Epithelial cell of proximal tubule (primary cell): ENCODE measurements around the gene CEACAM3. TPM values are rescaled to one million over a fixed set of nuclear protein-coding genes. Genes with fewer than 3 reads are reported as not detected.

Experiments used
- DNase-seq: peaks from one replicate; pipeline ENCODE4 v3.0.0-alpha.2; 2011; ENCODE audit warnings: low read depth
- H3K4me3 ChIP-seq: 2 replicates; pipeline ENCODE4 v1.5.1; 2011; ENCODE audit warnings: low read depth, mild to moderate bottlenecking, low read length
- total RNA-seq: library from RNA; depleted of rRNA; stranded (reverse); fragments of >200 nt; gene quantifications from 2 replicates; pipeline ENCODE4 v1.2.3, GENCODE V29; 2015
- TF ChIP-seq, protein P1 (sequence below): conservative IDR thresholded peaks from 2 replicates; pipeline ENCODE4 v1.5.1; 2012; ENCODE audit warnings: low read depth, mild to moderate bottlenecking, low read length

The CEACAM3 gene
- total RNA-seq, 1 donor from 2014 or later = not detected

DNA sequence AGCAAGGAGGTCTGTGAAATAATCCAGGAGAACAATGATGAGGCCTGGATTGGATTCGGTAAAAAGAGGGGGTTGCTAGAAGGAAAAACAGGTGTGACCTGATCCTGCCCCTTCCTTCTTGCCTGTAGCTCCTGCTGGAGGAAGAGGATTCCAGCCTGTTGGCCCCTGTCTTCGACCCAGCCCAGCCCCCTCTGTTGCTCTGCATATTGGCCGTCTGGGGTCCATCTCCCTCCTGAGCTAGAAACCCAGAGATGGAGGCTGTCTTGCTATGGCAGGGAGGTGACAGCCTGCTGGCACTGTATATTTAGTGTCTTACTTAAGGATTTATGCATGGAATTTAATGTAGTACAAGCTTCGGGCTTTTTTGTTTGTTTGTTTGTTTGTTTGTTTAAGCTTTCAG lies 55.1 kb downstream of the CEACAM3 start:
- no peak overlapping the region for H3K4me3 ChIP-seq
- TF ChIP-seq, protein P1, sequence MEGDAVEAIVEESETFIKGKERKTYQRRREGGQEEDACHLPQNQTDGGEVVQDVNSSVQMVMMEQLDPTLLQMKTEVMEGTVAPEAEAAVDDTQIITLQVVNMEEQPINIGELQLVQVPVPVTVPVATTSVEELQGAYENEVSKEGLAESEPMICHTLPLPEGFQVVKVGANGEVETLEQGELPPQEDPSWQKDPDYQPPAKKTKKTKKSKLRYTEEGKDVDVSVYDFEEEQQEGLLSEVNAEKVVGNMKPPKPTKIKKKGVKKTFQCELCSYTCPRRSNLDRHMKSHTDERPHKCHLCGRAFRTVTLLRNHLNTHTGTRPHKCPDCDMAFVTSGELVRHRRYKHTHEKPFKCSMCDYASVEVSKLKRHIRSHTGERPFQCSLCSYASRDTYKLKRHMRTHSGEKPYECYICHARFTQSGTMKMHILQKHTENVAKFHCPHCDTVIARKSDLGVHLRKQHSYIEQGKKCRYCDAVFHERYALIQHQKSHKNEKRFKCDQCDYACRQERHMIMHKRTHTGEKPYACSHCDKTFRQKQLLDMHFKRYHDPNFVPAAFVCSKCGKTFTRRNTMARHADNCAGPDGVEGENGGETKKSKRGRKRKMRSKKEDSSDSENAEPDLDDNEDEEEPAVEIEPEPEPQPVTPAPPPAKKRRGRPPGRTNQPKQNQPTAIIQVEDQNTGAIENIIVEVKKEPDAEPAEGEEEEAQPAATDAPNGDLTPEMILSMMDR = no peak
- DNase-seq = no peak

DNA sequence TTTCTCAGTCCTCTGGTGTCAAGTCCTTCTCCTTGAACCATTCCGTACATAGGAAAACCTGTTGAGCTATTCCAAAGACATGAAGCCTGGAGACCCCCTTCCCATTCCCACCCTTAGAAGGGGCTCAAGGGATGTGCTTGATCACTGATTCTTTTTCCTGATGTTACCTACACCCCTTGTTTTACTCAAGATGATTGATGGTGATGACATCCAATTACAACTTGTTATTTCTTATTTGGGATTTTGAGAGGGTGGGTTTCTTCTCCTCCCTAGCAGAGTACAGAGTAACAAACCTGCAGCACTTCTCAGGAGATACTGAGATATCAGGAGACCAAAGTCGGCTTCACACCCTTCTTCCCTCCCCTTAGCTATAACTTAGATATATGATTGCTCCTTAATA lies 57.0 kb downstream of the CEACAM3 start:
- H3K4me3 ChIP-seq = no peak overlapping the region
- TF ChIP-seq, protein P1 = no peak
- DNase-seq = no peak

DNA sequence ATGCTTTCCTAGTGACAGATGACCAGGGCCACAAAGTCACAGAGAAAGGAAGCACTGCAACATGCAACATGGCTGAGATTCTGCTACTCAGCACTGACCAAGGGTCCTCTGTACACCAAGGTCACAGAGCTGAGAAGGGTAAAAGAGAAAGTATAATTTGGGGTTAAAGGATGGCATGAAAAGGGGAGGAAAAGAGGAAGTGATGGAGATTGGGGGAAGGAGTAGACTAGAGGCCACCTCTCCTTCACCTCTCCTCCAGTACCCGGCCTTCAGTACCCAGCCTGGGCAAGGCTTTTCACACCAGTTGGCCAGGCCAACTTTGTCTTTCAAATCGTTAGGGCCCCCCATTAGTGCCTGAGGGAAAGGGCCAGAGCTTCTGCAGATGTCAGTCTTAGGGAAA lies 57.4 kb downstream of the CEACAM3 start:
- H3K4me3 ChIP-seq = no peak overlapping the region
- DNase-seq = no peak
- TF ChIP-seq, protein P1 = no peak

DNA sequence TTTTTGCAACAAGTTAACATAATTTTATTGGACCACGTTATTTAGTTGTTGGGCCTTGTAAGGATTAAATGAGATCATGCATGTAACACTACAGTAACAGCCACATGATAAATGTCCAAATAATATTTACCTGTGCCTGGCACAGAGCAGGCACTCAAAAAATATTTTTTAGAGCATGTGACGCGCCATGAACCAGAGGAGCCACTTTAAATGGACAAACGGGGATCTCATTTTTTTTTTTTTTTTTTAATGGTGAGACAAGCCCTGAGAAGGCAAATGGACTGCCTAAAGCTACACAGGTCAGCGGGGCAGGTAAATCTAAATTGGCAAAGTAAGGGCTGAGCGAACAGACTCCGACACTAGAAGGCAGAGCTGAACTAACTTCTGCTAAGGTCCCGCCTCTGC lies 62.8 kb downstream of the CEACAM3 start:
- TF ChIP-seq, protein P1 = no peak
- peak overlapping the region; percentile 99 for H3K4me3 ChIP-seq
- DNase-seq = no peak

DNA sequence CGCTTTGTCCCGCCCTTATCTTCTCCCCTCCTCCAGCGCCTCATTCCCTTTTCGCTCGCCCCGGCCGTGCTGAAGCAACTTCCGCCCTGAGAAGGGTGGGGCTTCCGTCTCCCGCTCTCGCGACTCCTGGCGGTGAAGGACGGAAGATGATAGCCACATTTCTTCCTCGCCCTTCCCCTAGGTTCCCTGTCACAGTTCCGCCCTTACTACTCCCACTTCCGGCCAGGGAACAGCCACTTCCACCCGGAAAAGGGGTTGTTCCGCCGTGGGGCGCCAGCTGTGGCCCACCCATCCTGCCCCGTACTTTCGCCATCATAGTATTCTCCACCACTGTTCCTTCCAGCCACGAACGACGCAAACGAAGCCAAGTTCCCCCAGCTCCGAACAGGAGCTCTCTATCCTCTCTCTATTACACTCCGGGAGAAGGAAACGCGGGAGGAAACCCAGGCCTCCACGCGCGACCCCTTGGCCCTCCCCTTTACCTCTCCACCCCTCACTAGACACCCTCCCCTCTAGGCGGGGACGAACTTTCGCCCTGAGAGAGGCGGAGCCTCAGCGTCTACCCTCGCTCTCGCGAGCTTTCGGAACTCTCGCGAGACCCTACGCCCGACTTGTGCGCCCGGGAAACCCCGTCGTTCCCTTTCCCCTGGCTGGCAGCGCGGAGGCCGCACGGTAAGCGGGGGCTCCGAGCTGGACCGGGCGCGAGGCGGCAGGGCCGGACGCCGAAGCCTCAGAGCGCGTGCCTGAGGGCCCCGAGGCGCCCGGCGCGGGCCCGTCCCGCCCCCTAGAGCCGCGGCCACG lies 63.4 kb downstream of the CEACAM3 start, which contains the start of gene RPS19:
Gene RPS19, plus strand, starts transcription at position 638 of the 801 bp plus-strand sequence. CDS start 520 bp downstream, outside the sequence.
- H3K4me3 ChIP-seq = peak within 1 kb of the TSS; percentile 99
- TF ChIP-seq, protein P1 = peak; percentile 56
- peak; percentile 86 for DNase-seq

DNA sequence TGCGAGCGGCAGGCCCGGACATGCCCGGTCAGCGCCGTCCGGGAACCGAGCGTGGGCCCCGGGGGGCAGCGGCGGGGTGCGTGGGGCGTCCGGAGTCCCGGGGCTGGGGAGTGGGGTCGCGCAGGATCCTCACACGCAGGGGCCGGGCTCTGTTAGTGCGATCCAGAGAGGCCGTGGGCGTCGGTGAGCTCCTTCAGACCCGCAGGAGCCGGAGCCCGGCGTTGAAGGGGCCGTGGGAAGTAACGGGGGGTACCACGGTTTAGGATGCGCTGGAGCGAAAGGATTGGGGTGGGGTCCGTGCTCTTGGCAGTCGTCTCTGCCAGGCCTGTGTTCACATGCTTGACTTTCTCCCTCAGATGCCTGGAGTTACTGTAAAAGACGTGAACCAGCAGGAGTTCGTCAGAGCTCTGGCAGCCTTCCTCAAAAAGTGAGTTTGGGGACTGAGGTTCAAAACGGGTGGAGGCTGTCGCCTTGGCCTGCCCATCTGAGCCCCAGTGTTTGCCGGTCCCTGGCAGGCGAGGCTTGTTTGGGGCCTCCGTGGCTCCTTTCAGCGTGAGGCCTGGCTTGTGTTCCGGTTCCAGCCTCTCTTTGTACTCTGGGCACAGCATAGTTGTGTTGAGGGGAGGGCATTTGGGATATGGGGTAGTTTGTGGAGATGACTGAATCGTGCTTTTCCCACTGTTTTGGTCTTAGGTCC lies 64.2 kb downstream of the CEACAM3 start:
- no peak for DNase-seq
- peak overlapping the region; percentile 99 for H3K4me3 ChIP-seq
- TF ChIP-seq, protein P1 = no peak

Other genes starting within 250 kb of the CEACAM3 start
- gene CEACAM21, start 220.4 kb upstream of the CEACAM3 start, total RNA-seq = not detected in 2 replicates
- gene CEACAM4, start 169.5 kb upstream of the CEACAM3 start, total RNA-seq = not detected in 2 replicates
- gene CEACAM7, start 108.3 kb upstream of the CEACAM3 start, total RNA-seq = not detected in 2 replicates
- gene CEACAM5, start 88.0 kb upstream of the CEACAM3 start, total RNA-seq = not detected in 2 replicates
- under 0.01 and 1.1 TPM in 2 replicates for gene CEACAM6, start 41.1 kb upstream of the CEACAM3 start, total RNA-seq
- gene LYPD4, start 48.1 kb downstream of the CEACAM3 start, total RNA-seq = not detected in 2 replicates
- gene DMRTC2, start 48.5 kb downstream of the CEACAM3 start, total RNA-seq = not detected in 2 replicates
- gene RPS19, start 63.7 kb downstream of the CEACAM3 start, total RNA-seq = 1,573 and 1,845 TPM in 2 replicates
- not detected in 2 replicates for gene CD79A, start 80.7 kb downstream of the CEACAM3 start, total RNA-seq
- 65.9 and 79.5 TPM in 2 replicates for gene ARHGEF1, start 86.6 kb downstream of the CEACAM3 start, total RNA-seq
- not detected in 2 replicates for gene ERFL, start 131.9 kb downstream of the CEACAM3 start, total RNA-seq
- 108 and 161 TPM in 2 replicates for gene RABAC1, start 162.7 kb downstream of the CEACAM3 start, total RNA-seq
- gene ATP1A3, start 197.6 kb downstream of the CEACAM3 start, total RNA-seq = 0.36 TPM in 1 of 2 replicates, not detected in the other